HCT116 (cell line): ENCODE measurements around the gene C2. TPM values are rescaled to one million over a fixed set of nuclear protein-coding genes. Genes with fewer than 3 reads are reported as not detected.

Experiments
- ATAC-seq: fragments of 200-7000 bp; cut with Tn5 transposase; 2 replicates; pipeline ENCODE4 v1.9.1; 2020; ENCODE audit warnings: mild to moderate bottlenecking, moderate library complexity
- BruUV-seq: library from RNA; stranded (reverse); fragments of 400-500 nt; replicated peaks from 2 replicates; lab custom pipeline; 2021; lab: Mats Ljungman, UMichigan
- CTCF ChIA-PET: fragments of 300-600 bp; sonication (Branson Sonifier 250); formaldehyde crosslinking; loops from one replicate; lab custom pipeline; 2021; ENCODE audit warnings: antibody characterized with exemption; lab: Charles Lee
- POLR2A ChIA-PET: fragments of 300-600, 350-600 bp; sonication (Branson Sonifier 250); formaldehyde crosslinking; loops from one replicate; lab custom pipeline; 2021; ENCODE audit warnings: antibody characterized with exemption; lab: Charles Lee
- RAD21 ChIA-PET, 2 experiments: fragments of 300-600 bp; sonication (Branson Sonifier 250); formaldehyde crosslinking; loops; one replicate each; lab custom pipeline; 2023; ENCODE audit warnings: low total read pairs in 2 of 2; ENCODE audit not compliant: uncharacterized antibody in 2 of 2, unreplicated experiment in 2 of 2, low non-redundant PET in 1 of 2; lab: Charles Lee
- DNase-seq: peaks from one replicate; pipeline ENCODE4 v3.0.0-alpha.2; 2010; ENCODE audit warnings: low read depth, low spot score
- H2AFZ ChIP-seq: fragments of 200-600 bp; shearing (Covaris generic), sonication (generic); 2 replicates; pipeline ENCODE4 v1.6.1; 2017; ENCODE audit warnings: low read depth, mixed run types, mixed read lengths, antibody characterized with exemption, low read length; ENCODE audit not compliant: poor library complexity, severe bottlenecking
- H3K27ac ChIP-seq: 2 replicates; pipeline ENCODE4 v1.5.1; 2012; ENCODE audit warnings: low read depth, low read length
- H3K27me3 ChIP-seq: fragments of 200-600 bp; sonication (generic); 2 replicates; pipeline ENCODE4 v1.6.1; 2016; ENCODE audit warnings: mixed run types, low read length, mixed read lengths; ENCODE audit not compliant: insufficient read depth
- H3K36me3 ChIP-seq, 2 experiments: fragments of 200-500 bp in 1 of 2; fragments of 200-600 bp in 1 of 2; sonication (Bioruptor generic) in 1 of 2; sonication (generic) in 1 of 2; 2 replicates each; pipeline versions ENCODE4 v1.5.1 to v1.6.1; 2014 to 2016; ENCODE audit warnings: low read length in 2 of 2, inconsistent platforms in 1 of 2, mixed read lengths in 1 of 2, mixed run types in 1 of 2; ENCODE audit not compliant: insufficient read depth in 2 of 2, control insufficient read depth in 1 of 2
- H3K4me1 ChIP-seq, 2 experiments: fragments of 200-600 bp in 1 of 2; sonication (generic) in 1 of 2; 2 replicates each; pipeline versions ENCODE4 v1.5.1 to v1.6.1; 2012 to 2017; ENCODE audit warnings: low read length in 2 of 2, inconsistent platforms in 1 of 2, mild to moderate bottlenecking in 1 of 2, mixed read lengths in 1 of 2, mixed run types in 1 of 2, moderate library complexity in 1 of 2; ENCODE audit not compliant: insufficient read depth in 2 of 2, control insufficient read depth in 1 of 2
- H3K4me2 ChIP-seq: fragments of 200-600 bp; sonication (generic); 2 replicates; pipeline ENCODE4 v1.6.1; 2017; ENCODE audit warnings: mixed run types, low read length, mixed read lengths
- H3K4me3 ChIP-seq, 2 experiments: fragments of 200-600 bp in 1 of 2; sonication (generic) in 1 of 2; replicated peaks in 1 of 2; 2 replicates each; pipeline ENCODE4 v1.5.1; 2011 to 2016; ENCODE audit warnings: low read length in 2 of 2, control low read depth in 1 of 2, low read depth in 1 of 2, mild to moderate bottlenecking in 1 of 2, mixed read lengths in 1 of 2, mixed run types in 1 of 2
- H3K79me2 ChIP-seq: fragments of 200-600 bp; sonication (generic); 2 replicates; pipeline ENCODE4 v1.6.1; 2017; ENCODE audit warnings: mild to moderate bottlenecking, mixed run types, low read length, moderate library complexity, mixed read lengths; ENCODE audit not compliant: insufficient read depth
- H3K9ac ChIP-seq: fragments of 200-600 bp; sonication (generic); 2 replicates; pipeline ENCODE4 v1.6.1; 2016; ENCODE audit warnings: low read length, mixed read lengths
- H3K9me2 ChIP-seq: fragments of 200-600 bp; sonication (generic), shearing (Covaris generic); 2 replicates; pipeline ENCODE4 v1.6.1; 2017; ENCODE audit warnings: mixed run types, mild to moderate bottlenecking, moderate library complexity; ENCODE audit not compliant: insufficient read depth
- H3K9me3 ChIP-seq, 2 experiments: fragments of 200-500 bp in 1 of 2; fragments of 200-600 bp in 1 of 2; sonication (Bioruptor generic) in 1 of 2; sonication (generic) in 1 of 2; 2 replicates each; pipeline ENCODE4 v1.6.1; 2014 to 2017; ENCODE audit warnings: low read length in 2 of 2, mixed read lengths in 2 of 2, inconsistent platforms in 1 of 2, low read depth in 1 of 2, mild to moderate bottlenecking in 1 of 2, mixed run types in 1 of 2, moderate library complexity in 1 of 2; ENCODE audit not compliant: control insufficient read depth in 1 of 2, insufficient read depth in 1 of 2
- H4K20me1 ChIP-seq: fragments of 200-600 bp; sonication (generic), shearing (Covaris generic); 2 replicates; pipeline ENCODE4 v1.6.1; 2017; ENCODE audit warnings: mixed run types, mild to moderate bottlenecking, moderate library complexity; ENCODE audit not compliant: insufficient read depth
- CEBPB ChIP-seq: IDR thresholded peaks from 2 replicates; pipeline ENCODE4 v1.6.1; 2012; ENCODE audit warnings: low read depth
- EGR1 ChIP-seq: IDR thresholded peaks from 2 replicates; pipeline ENCODE4 v1.6.1; 2012; ENCODE audit warnings: low read depth
- EZH2 ChIP-seq: fragments of 200-600 bp; sonication (generic); IDR thresholded peaks from 2 replicates; pipeline ENCODE4 v1.6.1; 2017; ENCODE audit warnings: antibody characterized with exemption, mixed run types
- EZH2phosphoT487 ChIP-seq: fragments of 200-600 bp; IDR thresholded peaks from 2 replicates; pipeline ENCODE4 v1.6.1; 2018; ENCODE audit warnings: antibody characterized with exemption, borderline replicate concordance
- JUND ChIP-seq: IDR thresholded peaks from 2 replicates; pipeline ENCODE4 v1.6.1; 2012
- POLR2A ChIP-seq: IDR thresholded peaks from 2 replicates; pipeline ENCODE4 v1.7.0; 2011; ENCODE audit warnings: borderline replicate concordance; ENCODE audit not compliant: insufficient read depth, insufficient read length; ENCODE audit errors: extremely low read depth
- POLR2AphosphoS5 ChIP-seq: IDR thresholded peaks from 2 replicates; pipeline ENCODE4 v1.6.1; 2011; ENCODE audit warnings: mild to moderate bottlenecking, low read depth, low read length, moderate library complexity
- RAD21 ChIP-seq: IDR thresholded peaks from 2 replicates; pipeline ENCODE4 v1.6.1; 2012; ENCODE audit warnings: low read depth, mild to moderate bottlenecking
- SIN3A ChIP-seq: IDR thresholded peaks from 2 replicates; pipeline ENCODE4 v1.6.1; 2012; ENCODE audit warnings: low read depth
- SP1 ChIP-seq: IDR thresholded peaks from 2 replicates; pipeline ENCODE4 v1.6.1; 2012; ENCODE audit warnings: low read depth
- SRF ChIP-seq: IDR thresholded peaks from 2 replicates; pipeline ENCODE4 v1.6.1; 2012; ENCODE audit warnings: low read depth
- TCF7L2 ChIP-seq: IDR thresholded peaks from 2 replicates; pipeline ENCODE4 v1.7.0; 2011; ENCODE audit warnings: borderline replicate concordance, inconsistent platforms; ENCODE audit not compliant: insufficient read depth, insufficient read length; ENCODE audit errors: extremely low read depth
- YY1 ChIP-seq: IDR thresholded peaks from 2 replicates; pipeline ENCODE4 v1.6.1; 2011; ENCODE audit warnings: low read length, low read depth, moderate library complexity, mild to moderate bottlenecking; ENCODE audit not compliant: insufficient replicate concordance; ENCODE audit errors: extremely low read depth
- ZFX ChIP-seq: fragments of 450-650 bp; IDR thresholded peaks from 2 replicates; pipeline ENCODE4 v1.6.1; 2017
- intact Hi-C: fragments of 100-400 bp; cut with micrococcal nuclease; formaldehyde crosslinking; loops from 2 replicates; pipeline ENCODE4 v1.10.0; 2022
- total RNA-seq: library from RNA; stranded (reverse); gene quantifications from one replicate; pipeline ENCODE4 v1.2.1, GENCODE V29; 2021; ENCODE audit not compliant: unreplicated experiment
- TF ChIP-seq, protein P1 (sequence below): IDR thresholded peaks from 2 replicates; pipeline ENCODE4 v1.6.1; 2011; ENCODE audit warnings: mild to moderate bottlenecking, low read length, moderate library complexity; ENCODE audit not compliant: insufficient replicate concordance; ENCODE audit errors: extremely low read depth

C2 gene
- total RNA-seq, 1 experiment from 2014 or later, result 3.1 TPM

DNA sequence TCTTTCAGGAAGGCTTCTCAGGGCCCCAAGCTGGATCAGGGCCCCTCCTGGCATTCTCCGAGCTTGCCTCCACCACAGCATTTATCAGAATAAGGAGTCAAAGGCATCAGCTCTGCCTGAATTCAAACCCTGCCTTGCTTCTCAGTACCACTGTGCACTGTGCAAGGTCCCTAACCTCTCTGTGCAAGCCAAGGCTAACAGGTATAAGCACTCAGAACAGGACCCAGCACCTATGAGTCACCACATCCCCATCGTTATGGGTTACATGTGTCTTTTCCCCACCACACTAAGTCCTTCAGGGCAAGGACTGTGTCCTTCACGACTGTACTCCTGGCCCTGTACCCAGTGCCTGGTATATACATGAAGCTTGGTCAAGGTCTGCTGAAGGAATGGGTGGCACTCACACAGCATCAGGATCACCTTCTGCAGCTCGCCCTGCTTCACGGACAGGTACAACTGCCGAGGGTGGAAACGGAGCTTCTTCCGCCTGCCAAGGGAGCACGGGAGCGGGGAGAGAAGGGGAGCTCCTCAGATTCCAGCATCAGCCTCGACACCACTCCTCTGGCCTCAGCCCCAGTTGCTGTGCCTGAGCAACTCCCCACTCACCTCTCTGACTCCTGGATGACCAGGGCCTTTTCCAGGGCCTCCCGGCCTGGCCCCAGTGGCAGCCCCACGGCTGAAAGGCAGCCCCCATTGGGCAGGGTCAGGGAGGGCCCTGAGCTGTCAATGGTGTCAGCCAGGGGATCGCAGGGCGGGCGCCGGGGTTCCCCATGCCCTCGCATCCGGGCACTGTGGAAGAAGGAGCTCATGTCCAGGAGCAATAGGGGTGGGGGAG is 40.1 kb upstream of the C2 start:
- H3K4me3 ChIP-seq, result no peak overlapping the region
- 0 out of 2 replicates have a peak, but pooled peaks cover 5% of the 10 kb centered on the region for H4K20me1 ChIP-seq
- DNase-seq, result no peak
- BruUV-seq, result no TSS peak
- ATAC-seq, result no peak
- H3K9me2 ChIP-seq, result no peaks in the 10 kb centered on the region
- H3K27me3 ChIP-seq, result no peaks in the 10 kb centered on the region
- CTCF ChIA-PET, result interaction anchor here (1.2 kb wide), 1 partner anchor 10 kb away, joined by 3 read pairs; the partner anchor contains the start of gene EHMT2
- no peaks in the 10 kb centered on the region for H3K79me2 ChIP-seq
- no peaks in the 10 kb centered on the region for H3K9me3 ChIP-seq
- H3K9ac ChIP-seq, result no peak overlapping the region
- H2AFZ ChIP-seq, result no peak overlapping the region
- peaks cover 55 to 64% of the 10 kb centered on the region in 2 experiments; a peak in 3 of 4 replicates for H3K36me3 ChIP-seq
- POLR2A ChIA-PET, result no interaction called here
- RAD21 ChIA-PET, result no interaction called here
- no peak overlapping the region for H3K4me2 ChIP-seq
- intact Hi-C loops, result no loop called here
- H3K27ac ChIP-seq, result no peak overlapping the region
- TF ChIP-seq YY1, result no peak
- no peak for TF ChIP-seq SIN3A
- TF ChIP-seq SRF, result no peak
- no peak for TF ChIP-seq TCF7L2
- TF ChIP-seq, protein P1, sequence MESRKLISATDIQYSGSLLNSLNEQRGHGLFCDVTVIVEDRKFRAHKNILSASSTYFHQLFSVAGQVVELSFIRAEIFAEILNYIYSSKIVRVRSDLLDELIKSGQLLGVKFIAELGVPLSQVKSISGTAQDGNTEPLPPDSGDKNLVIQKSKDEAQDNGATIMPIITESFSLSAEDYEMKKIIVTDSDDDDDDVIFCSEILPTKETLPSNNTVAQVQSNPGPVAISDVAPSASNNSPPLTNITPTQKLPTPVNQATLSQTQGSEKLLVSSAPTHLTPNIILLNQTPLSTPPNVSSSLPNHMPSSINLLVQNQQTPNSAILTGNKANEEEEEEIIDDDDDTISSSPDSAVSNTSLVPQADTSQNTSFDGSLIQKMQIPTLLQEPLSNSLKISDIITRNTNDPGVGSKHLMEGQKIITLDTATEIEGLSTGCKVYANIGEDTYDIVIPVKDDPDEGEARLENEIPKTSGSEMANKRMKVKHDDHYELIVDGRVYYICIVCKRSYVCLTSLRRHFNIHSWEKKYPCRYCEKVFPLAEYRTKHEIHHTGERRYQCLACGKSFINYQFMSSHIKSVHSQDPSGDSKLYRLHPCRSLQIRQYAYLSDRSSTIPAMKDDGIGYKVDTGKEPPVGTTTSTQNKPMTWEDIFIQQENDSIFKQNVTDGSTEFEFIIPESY, result no peak
- no peak for TF ChIP-seq EGR1
- no peak for TF ChIP-seq POLR2AphosphoS5
- no peak for TF ChIP-seq JUND
- TF ChIP-seq ZFX, result no peak
- TF ChIP-seq SP1, result no peak
- no peak for TF ChIP-seq CEBPB
- TF ChIP-seq POLR2A, result no peak
- no peak for TF ChIP-seq EZH2
- no peak for TF ChIP-seq RAD21
- TF ChIP-seq EZH2phosphoT487, result no peak
- no peaks in the 10 kb centered on the region for H3K4me1 ChIP-seq
